DND-41 (cell line): ENCODE measurements around the gene OR51B5.

Source experiments
- ATAC-seq: fragments of 200-7000 bp; cut with Tn5 transposase; 3 replicates; pipeline ENCODE4 v1.9.1; 2021; ENCODE audit warnings: low read depth; ENCODE audit not compliant: insufficient read depth
- DNase-seq: peaks from one replicate; pipeline ENCODE4 v3.0.0-alpha.2; 2020
- H2AFZ ChIP-seq: 2 replicates; pipeline ENCODE4 v1.6.0; 2012; ENCODE audit warnings: low read depth, low read length
- H3K27ac ChIP-seq: 2 replicates; pipeline ENCODE4 v1.5.1; 2012; ENCODE audit warnings: low read length, inconsistent platforms
- H3K27me3 ChIP-seq: fragments of 200-600 bp; sonication (generic); 2 replicates; pipeline ENCODE4 v1.6.0; 2012; ENCODE audit warnings: low read length, mild to moderate bottlenecking, inconsistent platforms; ENCODE audit not compliant: insufficient read depth, poor library complexity
- H3K36me3 ChIP-seq: 2 replicates; pipeline ENCODE4 v1.5.1; 2012; ENCODE audit warnings: low read length, inconsistent platforms; ENCODE audit not compliant: insufficient read depth
- H3K4me1 ChIP-seq: 2 replicates; pipeline ENCODE4 v1.5.1; 2012; ENCODE audit warnings: mild to moderate bottlenecking, low read length; ENCODE audit not compliant: insufficient read depth
- H3K4me2 ChIP-seq: 2 replicates; pipeline ENCODE4 v1.6.0; 2012; ENCODE audit warnings: mild to moderate bottlenecking, moderate library complexity, low read length, inconsistent platforms; ENCODE audit not compliant: insufficient read depth
- H3K4me3 ChIP-seq, 2 experiments: fragments of 200-600 bp in 1 of 2; shearing (Covaris generic) in 1 of 2; 2 replicates each; pipeline ENCODE4 v1.5.1; 2012 to 2016; ENCODE audit warnings: inconsistent platforms in 2 of 2, low read length in 2 of 2, mild to moderate bottlenecking in 2 of 2, low read depth in 1 of 2, moderate library complexity in 1 of 2
- H3K79me2 ChIP-seq: 2 replicates; pipeline ENCODE4 v1.6.0; 2012; ENCODE audit warnings: low read length, inconsistent platforms; ENCODE audit not compliant: insufficient read depth
- H3K9ac ChIP-seq: 2 replicates; pipeline ENCODE4 v1.6.0; 2012; ENCODE audit warnings: low read depth, mild to moderate bottlenecking, inconsistent platforms, low read length, moderate library complexity
- H3K9me3 ChIP-seq: 2 replicates; pipeline ENCODE4 v1.5.1; 2012; ENCODE audit warnings: low read length, moderate library complexity, mild to moderate bottlenecking, inconsistent platforms; ENCODE audit not compliant: insufficient read depth, severe bottlenecking
- H4K20me1 ChIP-seq: 2 replicates; pipeline ENCODE4 v1.6.0; 2012; ENCODE audit warnings: low read length; ENCODE audit not compliant: insufficient read depth
- CTCF ChIP-seq: IDR thresholded peaks from 2 replicates; pipeline ENCODE4 v1.5.1; 2012; ENCODE audit warnings: borderline replicate concordance, low read length, moderate library complexity, mild to moderate bottlenecking; ENCODE audit not compliant: poor library complexity, severe bottlenecking; ENCODE audit errors: extremely low read depth
- EZH2 ChIP-seq: IDR thresholded peaks from 3 replicates; pipeline ENCODE4 v1.6.1; 2012; ENCODE audit warnings: borderline replicate concordance, low read depth, mild to moderate bottlenecking, moderate library complexity, low read length, inconsistent platforms; ENCODE audit not compliant: severe bottlenecking

The OR51B5 gene

GRCh38 chr11:5310423-5310822 lies 32.9 kb downstream of the OR51B5 start:
- no peak overlapping the region for H3K4me3 ChIP-seq
- no peaks in the 10 kb centered on the region for H3K79me2 ChIP-seq
- no peak overlapping the region for H2AFZ ChIP-seq
- no peak overlapping the region for H3K27ac ChIP-seq
- no peak overlapping the region for H3K4me2 ChIP-seq
- H4K20me1 ChIP-seq, result no peaks in the 10 kb centered on the region
- peaks cover 11% of the 10 kb centered on the region for H3K27me3 ChIP-seq
- ATAC-seq (no peak), DNase-seq (no peak)
- no peaks in the 10 kb centered on the region for H3K9me3 ChIP-seq
- no peaks in the 10 kb centered on the region for H3K36me3 ChIP-seq
- no peaks in the 10 kb centered on the region for H3K4me1 ChIP-seq
- TF ChIP-seq CTCF (no peak), EZH2 (no peak)
- H3K9ac ChIP-seq, result no peak overlapping the region

- Histone ChIP-seq H3K9ac (no peak overlapping the region), H3K4me2 (no peak overlapping the region), H3K27me3 (peaks cover 8% of the 10 kb centered on the region), H3K79me2 (no peaks in the 10 kb centered on the region), H3K9me3 (no peaks in the 10 kb centered on the region), H3K36me3 (no peaks in the 10 kb centered on the region), H3K4me1 (no peaks in the 10 kb centered on the region), H4K20me1 (no peaks in the 10 kb centered on the region), H3K27ac (no peak overlapping the region), H2AFZ (no peak overlapping the region), H3K4me3 (no peak overlapping the region)
- TF ChIP-seq CTCF (no peak), EZH2 (no peak)
- DNase-seq (no peak), ATAC-seq (no peak)
These were observed 35.9 kb downstream of the OR51B5 start for GRCh38 chr11:5307256-5308019.

- H3K4me1 ChIP-seq, result no peaks in the 10 kb centered on the region
- H2AFZ ChIP-seq, result no peak overlapping the region
- no peak overlapping the region for H3K4me2 ChIP-seq
- H3K9ac ChIP-seq, result no peak overlapping the region
- H3K79me2 ChIP-seq, result no peaks in the 10 kb centered on the region
- H3K9me3 ChIP-seq, result no peaks in the 10 kb centered on the region
- no peaks in the 10 kb centered on the region for H4K20me1 ChIP-seq
- no peak for TF ChIP-seq CTCF
- no peak for TF ChIP-seq EZH2
- no peak overlapping the region for H3K27ac ChIP-seq
- no peak overlapping the region for H3K4me3 ChIP-seq
- H3K36me3 ChIP-seq, result no peaks in the 10 kb centered on the region
- DNase-seq (no peak), ATAC-seq (no peak)
- no peaks in the 10 kb centered on the region for H3K27me3 ChIP-seq
These were observed 39.3 kb downstream of the OR51B5 start for GRCh38 chr11:5304046-5304445.

GRCh38 chr11:5303626-5304025 lies 39.7 kb downstream of the OR51B5 start:
- Histone ChIP-seq H3K79me2 (no peaks in the 10 kb centered on the region), H3K9ac (no peak overlapping the region), H3K36me3 (no peaks in the 10 kb centered on the region), H3K27me3 (no peaks in the 10 kb centered on the region), H3K4me3 (no peak overlapping the region), H4K20me1 (no peaks in the 10 kb centered on the region), H3K4me1 (no peaks in the 10 kb centered on the region), H2AFZ (no peak overlapping the region), H3K9me3 (no peaks in the 10 kb centered on the region), H3K4me2 (no peak overlapping the region), H3K27ac (no peak overlapping the region)
- ATAC-seq (no peak), DNase-seq (no peak)
- TF ChIP-seq EZH2, result no peak
- TF ChIP-seq CTCF, result no peak
